ENCODE results near the gene IDH3B. TPM values are rescaled to one million over a fixed set of nuclear protein-coding genes. Genes with fewer than 3 reads are reported as not detected.

Gene IDH3B
- polyA plus RNA-seq, 3 donors, result 102 to 224 (median 103) TPM

GRCh38 chr20:2694008-2694471 is 30.0 kb upstream of the IDH3B start:
- H2AFZ ChIP-seq (ENCODE audit: insufficient read depth, low read depth, low read length, poor library complexity, severe bottlenecking), result no peak overlapping the region
- peaks cover 0 to 20% (median 12%) of the 10 kb centered on the region in 7 donors for H3K9me3 Mint-ChIP-seq
- no peak overlapping the region for H3K4me3 ChIP-seq (replicated peaks in 1 of 3; ENCODE audit: low read depth in 2 of 3, low read length in 3 of 3)
- H3K36me3 Mint-ChIP-seq, result peaks cover 4 to 15% of the 10 kb centered on the region in 2 donors
- no peak overlapping the region for H3K9ac ChIP-seq (ENCODE audit: insufficient read depth, low read length, poor library complexity, severe bottlenecking)
- peaks cover 0 to 21% of the 10 kb centered on the region in 2 donors for H3K9me3 ChIP-seq (replicated peaks in 1 of 2; ENCODE audit: control insufficient read depth in 1 of 2, insufficient read depth in 1 of 2, low read length in 2 of 2)
- no peaks in the 10 kb centered on the region for H3K36me3 ChIP-seq (replicated peaks in 1 of 2; ENCODE audit: control insufficient read depth in 1 of 2, insufficient read depth in 2 of 2, low read length in 2 of 2)
- DNase-seq, result no peak
- H3K27me3 ChIP-seq (ENCODE audit: control insufficient read depth in 2 of 2, insufficient read depth in 2 of 2, low read length in 2 of 2), result peaks cover 45 to 67% of the 10 kb centered on the region in 2 donors
- no peaks in the 10 kb centered on the region for H3K79me2 ChIP-seq (ENCODE audit: insufficient read depth, low read length)
- H4K20me1 ChIP-seq (ENCODE audit: insufficient read depth, low read length), result no peaks in the 10 kb centered on the region
- intact Hi-C loops (cut with micrococcal nuclease), result no loop called here
- WGBS (ENCODE audit: insufficient coverage), result 16% methylated on average over 14 of the region's 23 CpGs
- H3K4me1 ChIP-seq (ENCODE audit: control insufficient read depth in 1 of 2, insufficient read depth in 2 of 2, low read length in 2 of 2), result peaks cover 0 to 12% of the 10 kb centered on the region in 2 donors
- H3K4me1 Mint-ChIP-seq, result peaks cover 7% of the 10 kb centered on the region
- no peak for TF ChIP-seq CTCF (IDR thresholded peaks at IDR 0.05)
- no peak overlapping the region for H3K27ac Mint-ChIP-seq
- H3K4me3 Mint-ChIP-seq, result peak overlapping the region in 1 of 2 donors; percentile 59
- peaks cover 62 to 89% (median 75%) of the 10 kb centered on the region in 3 donors for H3K27me3 Mint-ChIP-seq (ENCODE audit: low read depth in 3 of 3)
- H3K27ac ChIP-seq (ENCODE audit: low read depth in 1 of 2, low read length in 2 of 2), result no peak overlapping the region
- peak overlapping the region; percentile 47 for H3K4me2 ChIP-seq (replicated peaks; ENCODE audit: extremely low read depth, low read length, poor library complexity, severe bottlenecking)

GRCh38 chr20:2693286-2694007 is 29.4 kb upstream of the IDH3B start:
- H3K27me3 ChIP-seq (ENCODE audit: control insufficient read depth in 2 of 2, insufficient read depth in 2 of 2, low read length in 2 of 2), result peaks cover 45 to 67% of the 10 kb centered on the region in 2 donors
- H3K4me2 ChIP-seq (replicated peaks; ENCODE audit: extremely low read depth, low read length, poor library complexity, severe bottlenecking), result peak overlapping the region; percentile 47
- H3K4me3 Mint-ChIP-seq, result peak overlapping the region in 1 of 2 donors; percentile 59

More at GRCh38 chr20:2693286-2694007, 29.4 kb upstream of the IDH3B start:
- peaks cover 0 to 21% of the 10 kb centered on the region in 2 donors for H3K9me3 ChIP-seq (replicated peaks in 1 of 2; ENCODE audit: control insufficient read depth in 1 of 2, insufficient read depth in 1 of 2, low read length in 2 of 2)
- 3% methylated on average over 88 of the region's 89 CpGs for WGBS (ENCODE audit: insufficient coverage)
- peaks cover 0 to 12% of the 10 kb centered on the region in 2 donors for H3K4me1 ChIP-seq (ENCODE audit: control insufficient read depth in 1 of 2, insufficient read depth in 2 of 2, low read length in 2 of 2)
- Mint-ChIP-seq H3K9me3 (peaks cover 0 to 20% (median 12%) of the 10 kb centered on the region in 7 donors), H3K27me3 (ENCODE audit: low read depth in 3 of 3) (peaks cover 68 to 89% (median 75%) of the 10 kb centered on the region in 3 donors), H3K27ac (no peak overlapping the region), H3K4me1 (peaks cover 7% of the 10 kb centered on the region), H3K36me3 (peaks cover 4 to 15% of the 10 kb centered on the region in 2 donors)
- intact Hi-C loops (cut with micrococcal nuclease), result no loop called here
- H3K4me3 ChIP-seq (replicated peaks in 1 of 3; ENCODE audit: low read depth in 2 of 3, low read length in 3 of 3), result peak overlapping the region in 1 of 3 experiments; percentile 38
- H3K9ac ChIP-seq (ENCODE audit: insufficient read depth, low read length, poor library complexity, severe bottlenecking), result no peak overlapping the region
- H3K27ac ChIP-seq (ENCODE audit: low read depth in 1 of 2, low read length in 2 of 2), result no peak overlapping the region
- H2AFZ ChIP-seq (ENCODE audit: insufficient read depth, low read depth, low read length, poor library complexity, severe bottlenecking), result no peak overlapping the region
- no peak for DNase-seq
- no peak for TF ChIP-seq CTCF (IDR thresholded peaks at IDR 0.05)
- H3K79me2 ChIP-seq (ENCODE audit: insufficient read depth, low read length), result no peaks in the 10 kb centered on the region
- H3K36me3 ChIP-seq (replicated peaks in 1 of 2; ENCODE audit: control insufficient read depth in 1 of 2, insufficient read depth in 2 of 2, low read length in 2 of 2), result no peaks in the 10 kb centered on the region
- H4K20me1 ChIP-seq (ENCODE audit: insufficient read depth, low read length), result no peaks in the 10 kb centered on the region

All from CD14-positive monocyte (primary cell).